Measurements from ENCODE around the gene CTNNB1. TPM values are rescaled to one million over a fixed set of nuclear protein-coding genes. Genes with fewer than 3 reads are reported as not detected.

CTNNB1 gene
- total RNA-seq, 1 donor from 2014 or later: 416 TPM

GRCh38 chr3:41204369-41204768 lies 5.1 kb downstream of the CTNNB1 start:
- Histone ChIP-seq H3K4me3 (ENCODE audit: low read depth, low read length) (no peak overlapping the region), H3K27me3 (ENCODE audit: control insufficient read depth, insufficient read depth, low read length) (no peaks in the 10 kb centered on the region), H3K36me3 (ENCODE audit: control insufficient read depth, insufficient read depth, low read length) (no peaks in the 10 kb centered on the region)
- TF ChIP-seq CTCF (IDR thresholded peaks at IDR 0.05; ENCODE audit: insufficient read depth, low read length, poor library complexity, severe bottlenecking): no peak
- DNase-seq (ENCODE audit: low read depth): no peak

DNA sequence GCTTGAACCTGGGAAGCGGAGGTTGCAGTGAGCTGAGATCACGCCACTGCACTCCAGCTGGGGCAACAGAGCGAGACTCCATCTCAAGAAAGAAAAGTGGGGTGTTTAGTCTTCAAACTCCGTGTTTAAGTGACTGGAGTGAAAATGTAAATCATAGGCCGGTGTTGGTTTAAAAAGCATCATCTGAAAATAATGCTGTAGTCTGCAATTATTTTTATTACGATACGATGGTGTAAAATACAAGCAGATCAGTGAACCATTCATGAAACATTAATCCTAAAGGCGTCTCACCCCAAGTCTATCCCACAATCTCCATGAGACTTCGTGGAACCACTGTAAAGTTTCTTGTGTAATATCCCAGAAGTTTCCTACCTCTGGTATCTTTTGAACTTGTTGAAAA lies 6.3 kb downstream of the CTNNB1 start:
- TF ChIP-seq CTCF (IDR thresholded peaks at IDR 0.05; ENCODE audit: insufficient read depth, low read length, poor library complexity, severe bottlenecking): no peak
- Histone ChIP-seq H3K36me3 (ENCODE audit: control insufficient read depth, insufficient read depth, low read length) (no peaks in the 10 kb centered on the region), H3K27me3 (ENCODE audit: control insufficient read depth, insufficient read depth, low read length) (no peaks in the 10 kb centered on the region), H3K4me3 (ENCODE audit: low read depth, low read length) (no peak overlapping the region)
- DNase-seq (ENCODE audit: low read depth): no peak

GRCh38 chr3:41207355-41207754 lies 8.1 kb downstream of the CTNNB1 start:
- TF ChIP-seq CTCF (IDR thresholded peaks at IDR 0.05; ENCODE audit: insufficient read depth, low read length, poor library complexity, severe bottlenecking): no peak
- H3K36me3 ChIP-seq (ENCODE audit: control insufficient read depth, insufficient read depth, low read length): no peaks in the 10 kb centered on the region
- no peaks in the 10 kb centered on the region for H3K27me3 ChIP-seq (ENCODE audit: control insufficient read depth, insufficient read depth, low read length)
- no peak overlapping the region for H3K4me3 ChIP-seq (ENCODE audit: low read depth, low read length)
- no peak for DNase-seq (ENCODE audit: low read depth)

- no peak for DNase-seq (ENCODE audit: low read depth)
- H3K36me3 ChIP-seq (ENCODE audit: control insufficient read depth, insufficient read depth, low read length): no peaks in the 10 kb centered on the region
- no peak overlapping the region for H3K4me3 ChIP-seq (ENCODE audit: low read depth, low read length)
- no peaks in the 10 kb centered on the region for H3K27me3 ChIP-seq (ENCODE audit: control insufficient read depth, insufficient read depth, low read length)
- no peak for TF ChIP-seq CTCF (IDR thresholded peaks at IDR 0.05; ENCODE audit: insufficient read depth, low read length, poor library complexity, severe bottlenecking)
These were observed 9.4 kb downstream of the CTNNB1 start for GRCh38 chr3:41208507-41209220.

GRCh38 chr3:41209646-41210045 lies 10.3 kb downstream of the CTNNB1 start:
- H3K27me3 ChIP-seq (ENCODE audit: control insufficient read depth, insufficient read depth, low read length): no peaks in the 10 kb centered on the region
- TF ChIP-seq CTCF (IDR thresholded peaks at IDR 0.05; ENCODE audit: insufficient read depth, low read length, poor library complexity, severe bottlenecking): no peak
- H3K4me3 ChIP-seq (ENCODE audit: low read depth, low read length): no peak overlapping the region

DNA sequence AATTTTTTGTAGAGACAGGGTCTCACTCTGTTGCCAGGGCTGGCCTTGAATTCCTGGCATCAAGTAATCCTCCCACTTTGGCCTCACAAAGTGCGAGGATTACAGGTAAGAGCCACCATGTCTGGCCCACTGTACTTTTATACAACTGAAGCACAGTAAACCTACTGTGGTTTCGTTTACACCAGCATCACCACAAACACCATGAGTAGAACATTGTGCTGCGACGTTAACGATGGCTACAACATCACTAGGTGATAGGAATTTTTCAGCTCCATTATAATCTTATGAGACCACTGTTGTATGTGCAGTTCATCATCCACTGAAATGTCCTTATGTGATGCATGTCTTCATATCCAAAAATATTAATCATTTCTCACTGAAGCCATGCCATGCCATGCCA lies 11.7 kb downstream of the CTNNB1 start:
- no peak overlapping the region for H3K4me3 ChIP-seq (ENCODE audit: low read depth, low read length)
- no peak for TF ChIP-seq CTCF (IDR thresholded peaks at IDR 0.05; ENCODE audit: insufficient read depth, low read length, poor library complexity, severe bottlenecking)
- no peaks in the 10 kb centered on the region for H3K36me3 ChIP-seq (ENCODE audit: control insufficient read depth, insufficient read depth, low read length)
- no peaks in the 10 kb centered on the region for H3K27me3 ChIP-seq (ENCODE audit: control insufficient read depth, insufficient read depth, low read length)
- no peak for DNase-seq (ENCODE audit: low read depth)

More at GRCh38 chr3:41209646-41210045, 10.3 kb downstream of the CTNNB1 start:
- H3K36me3 ChIP-seq (ENCODE audit: control insufficient read depth, insufficient read depth, low read length): no peaks in the 10 kb centered on the region
- no peak for DNase-seq (ENCODE audit: low read depth)
